Uterus (tissue), 4 donors: ENCODE results near the gene GLIS1. TPM values are rescaled to one million over a fixed set of nuclear protein-coding genes. Genes with fewer than 3 reads are reported as not detected.

Experiments used
- DNase-seq, 2 donors: peaks; one replicate each; pipeline ENCODE4 v3.0.0-alpha.2; 2019 to 2020
- H3K27ac ChIP-seq, 2 donors: fragments of 200-600 bp; sonication (generic); 1 replicate in 1 of 2; 2 replicates in 1 of 2; pipeline ENCODE4 v1.5.1; 2016 to 2018
- H3K27me3 ChIP-seq, 2 donors: fragments of 200-600 bp; sonication (generic); one replicate each; pipeline ENCODE4 v1.5.1; 2018 to 2019; ENCODE audit warnings: control low read depth in 1 of 2
- H3K36me3 ChIP-seq, 2 donors: fragments of 200-600 bp; sonication (generic); one replicate each; pipeline ENCODE4 v1.5.1; 2019; ENCODE audit warnings: control low read depth in 1 of 2
- H3K4me1 ChIP-seq, 2 donors: fragments of 200-600 bp; sonication (generic); one replicate each; pipeline ENCODE4 v1.5.1; 2018 to 2019; ENCODE audit warnings: control low read depth in 1 of 2
- H3K4me3 ChIP-seq, 2 donors: fragments of 200-600 bp; sonication (generic); 1 replicate in 1 of 2; 2 replicates in 1 of 2; pipeline ENCODE4 v1.5.1; 2018 to 2019; ENCODE audit warnings: mild to moderate bottlenecking in 1 of 2
- H3K9me3 ChIP-seq, 2 donors: fragments of 200-600 bp; sonication (generic); one replicate each; pipeline ENCODE4 v1.5.1; 2019; ENCODE audit warnings: control low read depth in 1 of 2
- CTCF ChIP-seq, 4 experiments: fragments of 200-600 bp in 2 of 4; fragments of 450-650 bp in 2 of 4; sonication (generic) in 2 of 4; IDR thresholded peaks; one replicate each; pipeline ENCODE4 v1.5.1; 2016 to 2019; ENCODE audit warnings: antibody characterized with exemption in 4 of 4, mild to moderate bottlenecking in 2 of 4, moderate library complexity in 1 of 4
- POLR2A ChIP-seq, 2 donors: fragments of 450-650 bp; IDR thresholded peaks; one replicate each; pipeline ENCODE4 v1.6.1; 2016; ENCODE audit warnings: antibody characterized with exemption in 2 of 2, mild to moderate bottlenecking in 1 of 2, moderate library complexity in 1 of 2
- intact Hi-C: fragments of 100-400 bp; cut with DNase I; formaldehyde crosslinking; loops from one replicate; pipeline ENCODE4 v1.15.1; 2023; ENCODE audit warnings: low total_unique reads
- total RNA-seq, 4 donors: library from RNA; depleted of rRNA in 3 of 4; stranded (reverse); fragments of >200 nt in 3 of 4; gene quantifications; one replicate each; pipeline versions ENCODE4 v1.1.0 to v1.2.4, GENCODE V29; 2014 to 2023
- donor health status: DM: yes; HTN: yes; CAD: no.

The GLIS1 gene
- total RNA-seq, 4 donors from 2014 or later = 0.21 to 1.0 TPM; not detected in 2

GRCh38 chr1:53546409-53547155 lies 192.4 kb downstream of the GLIS1 start:
- H3K27ac ChIP-seq = no peak overlapping the region
- no peaks in the 10 kb centered on the region for H3K4me1 ChIP-seq
- no peaks in the 10 kb centered on the region for H3K36me3 ChIP-seq
- intact Hi-C loops = no loop called here
- DNase-seq = peak; percentile 5 to 6
- no peaks in the 10 kb centered on the region for H3K27me3 ChIP-seq
- TF ChIP-seq CTCF (IDR thresholded peaks at IDR 0.05) (no peak), POLR2A (IDR thresholded peaks at IDR 0.05) (no peak)
- H3K9me3 ChIP-seq = no peaks in the 10 kb centered on the region
- H3K4me3 ChIP-seq = no peak overlapping the region

DNA sequence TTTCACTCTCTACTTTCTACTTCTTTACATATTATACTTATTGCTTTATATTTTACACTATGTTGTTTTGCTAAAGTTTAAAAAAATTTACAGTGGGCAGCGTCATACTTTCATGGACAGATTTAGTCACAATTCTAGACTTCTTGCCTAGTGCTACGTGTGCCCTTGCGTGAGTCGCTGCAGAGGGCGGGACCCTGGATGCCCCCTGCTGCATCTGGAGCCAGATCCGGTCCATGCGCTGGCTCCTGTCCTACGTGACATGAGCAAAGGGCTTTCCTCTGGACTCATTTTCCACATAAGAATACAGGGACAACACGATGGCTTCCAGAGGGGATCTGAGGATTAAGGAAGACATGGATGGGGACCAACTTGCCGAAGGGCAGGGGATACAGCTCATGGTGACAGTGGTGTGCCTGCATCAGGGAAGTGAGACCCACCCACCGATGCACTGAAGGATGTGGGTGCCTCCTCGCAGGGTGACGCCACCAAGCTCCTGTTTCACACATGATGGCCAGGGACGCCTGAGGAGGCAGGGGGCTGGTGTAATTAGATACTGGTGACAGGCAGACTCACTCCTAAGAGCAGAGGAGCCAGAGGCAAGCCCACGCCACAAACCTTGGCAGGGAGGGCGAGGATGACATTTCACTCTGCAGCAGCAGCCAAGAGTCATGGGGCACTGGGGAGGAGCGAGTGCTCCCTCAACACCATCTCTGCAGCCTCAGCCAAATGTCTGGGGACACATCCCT lies 193.1 kb downstream of the GLIS1 start:
- no peak overlapping the region for H3K4me3 ChIP-seq
- no peaks in the 10 kb centered on the region for H3K27me3 ChIP-seq
- no peaks in the 10 kb centered on the region for H3K36me3 ChIP-seq
- peak; percentile 4 to 6 for DNase-seq
- no peaks in the 10 kb centered on the region for H3K4me1 ChIP-seq
- TF ChIP-seq POLR2A (IDR thresholded peaks at IDR 0.05) = no peak
- no peak for TF ChIP-seq CTCF (IDR thresholded peaks at IDR 0.05)
- no peak overlapping the region for H3K27ac ChIP-seq
- no peaks in the 10 kb centered on the region for H3K9me3 ChIP-seq
- intact Hi-C loops = no loop called here

- intact Hi-C loops = no loop called here
- Histone ChIP-seq H3K36me3 (no peaks in the 10 kb centered on the region), H3K27ac (no peak overlapping the region), H3K4me3 (no peak overlapping the region), H3K4me1 (no peaks in the 10 kb centered on the region), H3K9me3 (no peaks in the 10 kb centered on the region), H3K27me3 (no peaks in the 10 kb centered on the region)
- no peak for TF ChIP-seq POLR2A (IDR thresholded peaks at IDR 0.05)
- no peak for TF ChIP-seq CTCF (IDR thresholded peaks at IDR 0.05)
- peak; percentile 2 to 8 for DNase-seq
These were observed 194.0 kb downstream of the GLIS1 start for GRCh38 chr1:53544728-53545515.

GRCh38 chr1:53543778-53544695 lies 194.9 kb downstream of the GLIS1 start:
- Histone ChIP-seq H3K27me3 (no peaks in the 10 kb centered on the region), H3K4me3 (no peak overlapping the region), H3K27ac (no peak overlapping the region), H3K9me3 (no peaks in the 10 kb centered on the region), H3K4me1 (no peaks in the 10 kb centered on the region), H3K36me3 (no peaks in the 10 kb centered on the region)
- DNase-seq = peak in 1 of 2 donors; percentile 4
- intact Hi-C loops = no loop called here
- TF ChIP-seq CTCF (IDR thresholded peaks at IDR 0.05) = no peak
- no peak for TF ChIP-seq POLR2A (IDR thresholded peaks at IDR 0.05)
